Prostate gland (tissue), 2 donors: Measurements from ENCODE around the gene ARSG. TPM values are rescaled to one million over a fixed set of nuclear protein-coding genes. Genes with fewer than 3 reads are reported as not detected.

Source experiments
- DNase-seq: peaks from one replicate; pipeline ENCODE4 v3.0.0-alpha.2; 2019; ENCODE audit warnings: low spot score
- H3K27ac ChIP-seq, 2 donors: fragments of 200-600 bp; sonication (generic); 2 replicates each; pipeline ENCODE4 v1.5.1; 2017 to 2019
- H3K27me3 ChIP-seq: fragments of 200-600 bp; sonication (generic); replicated peaks from 2 replicates; pipeline ENCODE4 v1.5.1; 2019; ENCODE audit not compliant: insufficient read depth
- H3K36me3 ChIP-seq, 2 donors: fragments of 200-600 bp; sonication (generic); 1 replicate in 1 of 2; 2 replicates in 1 of 2; pipeline versions ENCODE4 v1.5.1 to v1.8.1; 2017 to 2019
- H3K4me1 ChIP-seq: fragments of 200-600 bp; sonication (generic); replicated peaks from 2 replicates; pipeline ENCODE4 v1.5.1; 2019
- H3K4me3 ChIP-seq, 2 donors: fragments of 200-600 bp; sonication (generic); 2 replicates each; pipeline ENCODE4 v1.5.1; 2017 to 2019
- H3K9me3 ChIP-seq: fragments of 200-600 bp; sonication (generic); 2 replicates; pipeline ENCODE4 v1.5.1; 2017
- CTCF ChIP-seq, 4 experiments: fragments of 200-600 bp in 2 of 4; fragments of 450-650 bp in 2 of 4; sonication (generic) in 2 of 4; IDR thresholded peaks; 1 replicate in 3 of 4; 2 replicates in 1 of 4; pipeline ENCODE4 v1.5.1; 2016 to 2019; ENCODE audit warnings: antibody characterized with exemption in 4 of 4, mild to moderate bottlenecking in 2 of 4, moderate library complexity in 2 of 4
- POLR2A ChIP-seq: fragments of 450-650 bp; IDR thresholded peaks from one replicate; pipeline ENCODE4 v1.6.1; 2016; ENCODE audit warnings: antibody characterized with exemption, mild to moderate bottlenecking
- POLR2AphosphoS5 ChIP-seq: sonication (generic); formaldehyde crosslinking; IDR thresholded peaks from one replicate; pipeline ENCODE4 v1.6.1; 2017; ENCODE audit warnings: antibody characterized with exemption
- WGBS: methylation state at CpG from one replicate; pipeline ENCODE4 v1.1.5; 2018; 5-methylcytosine and 5-hydroxymethylcytosine counted together
- intact Hi-C: fragments of 100-400 bp; cut with DNase I; formaldehyde crosslinking; loops from one replicate; pipeline ENCODE4 v1.14.2; 2022
- total RNA-seq, 2 donors: library from RNA; depleted of rRNA; stranded (reverse); fragments of >200 nt; gene quantifications; one replicate each; pipeline ENCODE4 v1.1.0, GENCODE V29; 2016

The ARSG gene
- total RNA-seq, 2 donors from 2014 or later = 1.5 to 8.3 TPM

GRCh38 chr17:68383120-68383442 is 91.8 kb downstream of the ARSG start:
- Histone ChIP-seq H3K27ac (no peak overlapping the region), H3K9me3 (no peaks in the 10 kb centered on the region), H3K4me1 (peaks cover 14% of the 10 kb centered on the region), H3K4me3 (no peak overlapping the region), H3K27me3 (no peaks in the 10 kb centered on the region), H3K36me3 (no peaks in the 10 kb centered on the region)
- no peak for DNase-seq
- TF ChIP-seq CTCF (IDR thresholded peaks at IDR 0.05) (no peak), POLR2A (no peak), POLR2AphosphoS5 (no peak)
- intact Hi-C loops = no loop called here
- WGBS = 87% methylated on average over 4 of the region's 4 CpGs

- Histone ChIP-seq H3K4me1 (peaks cover 11% of the 10 kb centered on the region), H3K27ac (no peak overlapping the region), H3K4me3 (no peak overlapping the region), H3K36me3 (no peaks in the 10 kb centered on the region), H3K9me3 (no peaks in the 10 kb centered on the region), H3K27me3 (no peaks in the 10 kb centered on the region)
- 76% methylated on average over 16 of the region's 16 CpGs for WGBS
- TF ChIP-seq POLR2AphosphoS5 (no peak), POLR2A (no peak), CTCF (IDR thresholded peaks at IDR 0.05) (no peak)
- no peak for DNase-seq
- intact Hi-C loops = no loop called here
Observed at GRCh38 chr17:68383443-68384321, 92.4 kb downstream of the ARSG start.

- Histone ChIP-seq H3K27me3 (no peaks in the 10 kb centered on the region), H3K27ac (no peak overlapping the region), H3K36me3 (no peaks in the 10 kb centered on the region), H3K4me1 (peaks cover 6% of the 10 kb centered on the region), H3K9me3 (no peaks in the 10 kb centered on the region), H3K4me3 (no peak overlapping the region)
- 45% methylated on average over 1 of the region's 1 CpG for WGBS
- no peak for DNase-seq
- TF ChIP-seq CTCF (IDR thresholded peaks at IDR 0.05) (no peak), POLR2A (no peak), POLR2AphosphoS5 (no peak)
- intact Hi-C loops = no loop called here
Observed at GRCh38 chr17:68384471-68384870, 93.2 kb downstream of the ARSG start.

GRCh38 chr17:68384941-68385340 is 93.6 kb downstream of the ARSG start:
- 96% methylated on average over 4 of the region's 4 CpGs for WGBS
- no peaks in the 10 kb centered on the region for H3K27me3 ChIP-seq
- H3K27ac ChIP-seq = no peak overlapping the region
- no peaks in the 10 kb centered on the region for H3K9me3 ChIP-seq
- intact Hi-C loops = no loop called here
- TF ChIP-seq CTCF (IDR thresholded peaks at IDR 0.05) = no peak
- TF ChIP-seq POLR2AphosphoS5 = no peak
- TF ChIP-seq POLR2A = no peak
- no peak for DNase-seq
- H3K4me3 ChIP-seq = no peak overlapping the region
- no peaks in the 10 kb centered on the region for H3K36me3 ChIP-seq
- H3K4me1 ChIP-seq = peaks cover 6% of the 10 kb centered on the region
